Dermis microvascular lymphatic vessel endothelial cell (primary cell): ENCODE results near the gene THUMPD3. TPM values are rescaled to one million over a fixed set of nuclear protein-coding genes. Genes with fewer than 3 reads are reported as not detected.

Experiments
- DNase-seq, 2 donors: peaks; one replicate each; pipeline versions ENCODE4 v3.0.0 to v3.0.0-alpha.2; 2010; ENCODE audit warnings: low read depth in 2 of 2
- total RNA-seq: library from RNA; depleted of rRNA; stranded (reverse); fragments of >200 nt; gene quantifications from 2 replicates; pipeline ENCODE4 v1.2.1, GENCODE V29; 2014

THUMPD3 gene
- 18.6 and 19.0 TPM in 2 replicates for total RNA-seq

GRCh38 chr3:9362731-9363530 lies at the start of gene THUMPD3:
Gene THUMPD3, plus strand, starts transcription at chr3:9363054. Its CDS starts 2,015 bp downstream, at chr3:9365069.
- peak; percentile 71 to 89 for DNase-seq

GRCh38 chr3:9314796-9315195 lies 48.1 kb upstream of the THUMPD3 start:
- peak in 1 of 2 donors; percentile 36 for DNase-seq

- DNase-seq = peak; percentile 55 to 74
Observed at GRCh38 chr3:9316881-9317361, 45.9 kb upstream of the THUMPD3 start.

GRCh38 chr3:9322780-9323179 lies 40.1 kb upstream of the THUMPD3 start:
- no peak for DNase-seq

- DNase-seq = no peak
Observed at GRCh38 chr3:9324944-9325343, 37.9 kb upstream of the THUMPD3 start.

GRCh38 chr3:9327578-9327977 lies 35.3 kb upstream of the THUMPD3 start:
- DNase-seq = no peak

GRCh38 chr3:9330166-9330703 lies 32.6 kb upstream of the THUMPD3 start:
- no peak for DNase-seq

GRCh38 chr3:9331171-9331570 lies 31.7 kb upstream of the THUMPD3 start:
- DNase-seq = no peak

GRCh38 chr3:9332250-9333030 lies 30.4 kb upstream of the THUMPD3 start:
- no peak for DNase-seq

GRCh38 chr3:9339761-9340471 lies 22.9 kb upstream of the THUMPD3 start:
- DNase-seq = peak; percentile 72 to 78

- peak; percentile 86 to 92 for DNase-seq
Observed at GRCh38 chr3:9340472-9340902, 22.4 kb upstream of the THUMPD3 start.

GRCh38 chr3:9342696-9343095 lies 20.2 kb upstream of the THUMPD3 start:
- DNase-seq = no peak

- DNase-seq = no peak
Observed at GRCh38 chr3:9343115-9343514, 19.7 kb upstream of the THUMPD3 start.

- DNase-seq = no peak
Observed at GRCh38 chr3:9345041-9345440, 17.8 kb upstream of the THUMPD3 start.

GRCh38 chr3:9346141-9346540 lies 16.7 kb upstream of the THUMPD3 start:
- no peak for DNase-seq

GRCh38 chr3:9347081-9347480 lies 15.8 kb upstream of the THUMPD3 start:
- DNase-seq = no peak

- no peak for DNase-seq
Observed at GRCh38 chr3:9347887-9348286, 15.0 kb upstream of the THUMPD3 start.

- peak in 1 of 2 donors; percentile 70 for DNase-seq
Observed at GRCh38 chr3:9349321-9350117, 13.3 kb upstream of the THUMPD3 start.

GRCh38 chr3:9351709-9352126 lies 11.1 kb upstream of the THUMPD3 start:
- DNase-seq = no peak

- peak; percentile 50 to 78 for DNase-seq
Observed at GRCh38 chr3:9352917-9353752, 9.7 kb upstream of the THUMPD3 start.
